ENCODE data around the gene THSD4.
"Not testable (repeated sequence)": the region's sequence is repeated elsewhere in the genome, so short reads cannot be mapped to it uniquely, and the experiment has no call there.

THSD4 gene

GRCh38 chr15:71425388-71425787 is 310.1 kb downstream of the THSD4 start:
- H3K4me1 ChIP-seq (ENCODE audit: control insufficient read depth in 1 of 2, insufficient read depth in 2 of 2, low read length in 2 of 2): no peaks in the 10 kb centered on the region
- H3K9me3 ChIP-seq (ENCODE audit: control insufficient read depth in 1 of 2, low read length in 2 of 2): no peaks in the 10 kb centered on the region
- H3K4me3 ChIP-seq (ENCODE audit: low read depth in 1 of 2, low read length in 2 of 2): no peak overlapping the region
- no peak overlapping the region for H3K27ac ChIP-seq (ENCODE audit: low read length)
- H3K27me3 ChIP-seq (ENCODE audit: low read depth, low read length): no peaks in the 10 kb centered on the region
- H3K36me3 ChIP-seq (ENCODE audit: control insufficient read depth in 1 of 2, insufficient read depth in 2 of 2, low read length in 2 of 2): no peaks in the 10 kb centered on the region

DNA sequence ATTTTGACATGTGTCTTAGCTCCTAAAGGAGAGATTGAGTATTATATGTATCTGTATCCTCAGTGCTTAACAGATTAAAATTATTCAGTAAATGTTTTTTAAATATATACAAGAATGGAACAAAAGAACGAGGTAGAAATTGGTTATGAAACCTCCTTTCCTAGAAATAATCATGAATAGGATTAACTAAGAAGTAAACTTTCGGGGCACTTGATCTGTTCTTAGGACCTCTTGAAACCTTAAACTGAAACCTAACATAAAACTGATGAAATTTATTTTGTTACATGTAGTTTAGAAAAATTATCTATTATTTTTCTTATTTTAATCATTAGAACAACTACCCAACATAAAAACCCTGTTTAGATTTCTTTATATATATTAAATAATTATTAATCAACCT is 311.5 kb downstream of the THSD4 start:
- Histone ChIP-seq H3K36me3 (ENCODE audit: control insufficient read depth in 1 of 2, insufficient read depth in 2 of 2, low read length in 2 of 2) (no peaks in the 10 kb centered on the region), H3K4me3 (ENCODE audit: low read depth in 1 of 2, low read length in 2 of 2) (no peak overlapping the region), H3K27me3 (ENCODE audit: low read depth, low read length) (no peaks in the 10 kb centered on the region), H3K4me1 (ENCODE audit: control insufficient read depth in 1 of 2, insufficient read depth in 2 of 2, low read length in 2 of 2) (no peaks in the 10 kb centered on the region), H3K9me3 (ENCODE audit: control insufficient read depth in 1 of 2, low read length in 2 of 2) (no peaks in the 10 kb centered on the region), H3K27ac (ENCODE audit: low read length) (no peak overlapping the region)

- no peaks in the 10 kb centered on the region for H3K9me3 ChIP-seq (ENCODE audit: control insufficient read depth in 1 of 2, low read length in 2 of 2)
- H3K27me3 ChIP-seq (ENCODE audit: low read depth, low read length): no peaks in the 10 kb centered on the region
- no peak overlapping the region for H3K4me3 ChIP-seq (ENCODE audit: low read depth in 1 of 2, low read length in 2 of 2)
- no peaks in the 10 kb centered on the region for H3K4me1 ChIP-seq (ENCODE audit: control insufficient read depth in 1 of 2, insufficient read depth in 2 of 2, low read length in 2 of 2)
- no peaks in the 10 kb centered on the region for H3K36me3 ChIP-seq (ENCODE audit: control insufficient read depth in 1 of 2, insufficient read depth in 2 of 2, low read length in 2 of 2)
- no peak overlapping the region for H3K27ac ChIP-seq (ENCODE audit: low read length)
Measured at GRCh38 chr15:71430782-71431181, 315.5 kb downstream of the THSD4 start.

DNA sequence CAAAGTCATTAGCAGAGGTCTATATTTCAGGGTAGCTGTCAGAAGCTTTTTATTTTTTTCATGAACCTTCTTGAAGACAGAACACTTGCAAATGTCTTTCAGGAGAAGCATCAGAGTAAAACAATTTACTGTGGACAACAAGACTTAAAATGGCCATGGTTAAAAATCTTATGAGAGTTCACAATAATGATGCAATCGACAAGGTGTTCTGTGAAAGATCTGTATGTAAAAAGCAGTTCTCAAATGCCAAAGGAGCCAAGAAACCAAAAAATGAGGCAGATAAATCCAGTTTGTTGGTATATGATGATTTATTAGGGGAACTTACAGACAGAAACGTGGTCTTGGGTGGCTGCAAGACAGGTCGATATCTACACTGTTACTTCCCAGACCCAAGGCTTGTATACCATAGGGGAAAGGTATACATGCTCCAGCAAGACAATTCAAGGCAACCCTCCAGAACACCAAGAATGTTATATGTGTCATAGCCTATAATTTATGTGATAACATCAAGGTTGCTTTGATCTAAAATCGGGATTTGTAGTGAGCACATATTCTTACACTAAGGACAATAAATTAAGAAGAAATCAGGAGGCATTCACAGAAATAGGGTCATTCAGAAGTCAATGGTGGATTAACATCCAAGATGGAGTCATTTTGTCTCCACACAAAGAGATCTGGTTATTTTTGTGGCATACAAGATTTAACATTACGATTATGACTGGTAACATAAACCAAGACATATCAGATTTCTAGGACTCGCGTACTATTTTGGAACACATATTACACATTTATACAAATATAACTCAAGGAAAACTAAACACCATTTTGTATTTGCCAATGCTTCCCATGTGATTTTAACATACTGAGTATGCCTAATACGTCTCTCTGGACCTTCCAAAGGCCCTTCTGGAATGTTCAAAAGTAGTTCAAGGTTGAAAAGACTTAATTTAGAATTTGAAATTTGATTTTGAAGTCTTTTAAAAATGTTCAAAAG is 316.4 kb downstream of the THSD4 start:
- H3K27ac ChIP-seq (ENCODE audit: low read length): no peak overlapping the region
- H3K36me3 ChIP-seq (ENCODE audit: control insufficient read depth in 1 of 2, insufficient read depth in 2 of 2, low read length in 2 of 2): no peaks in the 10 kb centered on the region
- H3K27me3 ChIP-seq (ENCODE audit: low read depth, low read length): no peaks in the 10 kb centered on the region
- H3K4me3 ChIP-seq (ENCODE audit: low read depth in 1 of 2, low read length in 2 of 2): no peak overlapping the region
- no peaks in the 10 kb centered on the region for H3K4me1 ChIP-seq (ENCODE audit: control insufficient read depth in 1 of 2, insufficient read depth in 2 of 2, low read length in 2 of 2)
- H3K9me3 ChIP-seq (ENCODE audit: control insufficient read depth in 1 of 2, low read length in 2 of 2): no peaks in the 10 kb centered on the region

DNA sequence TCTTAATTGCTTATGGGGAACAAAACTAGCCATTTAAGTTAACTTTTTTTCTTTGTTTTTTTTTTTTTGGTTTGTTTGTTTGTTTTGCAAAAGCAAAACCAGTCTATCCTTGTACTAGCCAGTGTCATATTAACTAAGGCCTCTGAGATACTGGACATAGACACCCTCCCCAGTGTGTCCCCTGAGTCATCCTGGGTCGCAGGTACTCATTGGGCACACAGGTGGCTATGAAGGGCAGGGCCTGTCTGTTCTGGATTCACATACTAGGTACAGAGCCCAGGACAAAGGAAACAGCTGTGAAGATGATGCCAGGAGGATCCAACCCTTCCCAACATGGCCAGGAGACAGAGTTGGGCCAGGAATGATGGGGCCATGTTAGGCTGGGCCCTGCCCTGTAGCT is 318.1 kb downstream of the THSD4 start:
- H3K4me3 ChIP-seq (ENCODE audit: low read depth in 1 of 2, low read length in 2 of 2): no peak overlapping the region
- no peaks in the 10 kb centered on the region for H3K36me3 ChIP-seq (ENCODE audit: control insufficient read depth in 1 of 2, insufficient read depth in 2 of 2, low read length in 2 of 2)
- H3K27ac ChIP-seq (ENCODE audit: low read length): no peak overlapping the region

DNA sequence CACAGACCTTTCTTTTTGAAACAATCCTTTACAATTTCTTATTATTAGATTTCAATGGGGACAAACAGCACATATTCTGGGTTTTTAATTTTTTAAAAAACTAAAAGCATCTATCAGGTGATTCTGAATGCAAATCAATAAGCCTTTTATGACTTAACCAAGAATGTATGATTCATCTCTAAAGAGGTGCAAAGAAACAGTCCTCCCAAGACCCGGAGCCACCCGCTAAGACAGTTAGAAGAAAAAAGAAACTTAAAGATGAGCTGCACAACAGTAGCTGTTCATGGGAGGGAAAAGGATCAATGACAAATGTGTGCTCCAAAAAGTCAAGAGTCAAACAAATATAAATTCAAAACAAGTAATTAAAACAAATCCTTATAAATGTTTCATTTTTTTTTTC is 319.5 kb downstream of the THSD4 start:
- H3K27ac ChIP-seq (ENCODE audit: low read length): no peak overlapping the region
- H3K27me3 ChIP-seq (ENCODE audit: low read depth, low read length): no peaks in the 10 kb centered on the region
- no peak overlapping the region for H3K4me3 ChIP-seq (ENCODE audit: low read depth in 1 of 2, low read length in 2 of 2)
- H3K9me3 ChIP-seq (ENCODE audit: control insufficient read depth in 1 of 2, low read length in 2 of 2): no peaks in the 10 kb centered on the region
- no peaks in the 10 kb centered on the region for H3K36me3 ChIP-seq (ENCODE audit: control insufficient read depth in 1 of 2, insufficient read depth in 2 of 2, low read length in 2 of 2)
- no peaks in the 10 kb centered on the region for H3K4me1 ChIP-seq (ENCODE audit: control insufficient read depth in 1 of 2, insufficient read depth in 2 of 2, low read length in 2 of 2)

More for the DNA sequence above, 318.1 kb downstream of the THSD4 start:
- Histone ChIP-seq H3K9me3 (ENCODE audit: control insufficient read depth in 1 of 2, low read length in 2 of 2) (no peaks in the 10 kb centered on the region), H3K4me1 (ENCODE audit: control insufficient read depth in 1 of 2, insufficient read depth in 2 of 2, low read length in 2 of 2) (no peaks in the 10 kb centered on the region), H3K27me3 (ENCODE audit: low read depth, low read length) (no peaks in the 10 kb centered on the region)

DNA sequence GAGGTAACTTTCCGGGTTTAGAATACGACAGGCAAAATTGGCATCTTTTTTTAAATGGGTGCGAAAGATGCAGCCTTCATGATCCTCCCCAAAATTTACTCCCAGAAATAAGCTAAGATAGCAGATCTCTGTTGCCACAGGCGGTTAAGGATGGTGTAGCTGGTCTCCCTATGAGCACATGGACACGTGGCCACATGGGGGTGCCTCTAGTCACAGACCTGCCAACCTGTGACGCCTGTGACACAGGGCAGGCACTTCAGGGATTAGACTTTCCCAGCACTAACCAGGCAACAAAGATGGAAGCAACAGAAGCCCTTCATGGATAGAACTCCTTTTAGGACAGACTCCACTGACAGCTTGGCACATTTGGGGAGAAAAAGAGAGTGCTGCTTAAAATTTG is 320.3 kb downstream of the THSD4 start:
- no peaks in the 10 kb centered on the region for H3K9me3 ChIP-seq (ENCODE audit: control insufficient read depth in 1 of 2, low read length in 2 of 2)
- no peaks in the 10 kb centered on the region for H3K36me3 ChIP-seq (ENCODE audit: control insufficient read depth in 1 of 2, insufficient read depth in 2 of 2, low read length in 2 of 2)
- no peaks in the 10 kb centered on the region for H3K27me3 ChIP-seq (ENCODE audit: low read depth, low read length)
- no peak overlapping the region for H3K4me3 ChIP-seq (ENCODE audit: low read depth in 1 of 2, low read length in 2 of 2)
- H3K4me1 ChIP-seq (ENCODE audit: control insufficient read depth in 1 of 2, insufficient read depth in 2 of 2, low read length in 2 of 2): no peaks in the 10 kb centered on the region
- H3K27ac ChIP-seq (ENCODE audit: low read length): no peak overlapping the region

DNA sequence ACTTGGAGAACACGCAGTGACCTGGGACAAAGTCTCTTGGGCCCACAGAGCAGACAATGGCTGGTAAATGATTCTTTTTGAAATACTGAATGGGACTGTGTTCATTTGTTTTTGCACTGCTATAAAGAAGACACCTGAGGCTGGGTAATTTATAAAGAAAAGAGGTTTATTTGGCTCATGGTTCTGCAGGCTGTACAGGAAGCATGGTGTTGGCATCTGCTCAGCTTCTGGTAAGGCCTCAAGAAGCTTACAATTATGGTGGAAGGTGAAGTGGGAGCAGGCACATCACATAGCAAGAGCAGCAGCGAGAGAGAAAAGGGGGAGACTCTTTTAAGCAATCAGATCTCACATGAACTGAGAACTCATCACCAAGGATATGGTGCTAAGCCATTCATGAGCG is 321.6 kb downstream of the THSD4 start:
- Histone ChIP-seq H3K36me3 (ENCODE audit: control insufficient read depth in 1 of 2, insufficient read depth in 2 of 2, low read length in 2 of 2) (no peaks in the 10 kb centered on the region), H3K27me3 (ENCODE audit: low read depth, low read length) (no peaks in the 10 kb centered on the region), H3K4me1 (ENCODE audit: control insufficient read depth in 1 of 2, insufficient read depth in 2 of 2, low read length in 2 of 2) (no peaks in the 10 kb centered on the region), H3K4me3 (ENCODE audit: low read depth in 1 of 2, low read length in 2 of 2) (no peak overlapping the region), H3K27ac (ENCODE audit: low read length) (no peak overlapping the region), H3K9me3 (ENCODE audit: control insufficient read depth in 1 of 2, low read length in 2 of 2) (no peaks in the 10 kb centered on the region)

DNA sequence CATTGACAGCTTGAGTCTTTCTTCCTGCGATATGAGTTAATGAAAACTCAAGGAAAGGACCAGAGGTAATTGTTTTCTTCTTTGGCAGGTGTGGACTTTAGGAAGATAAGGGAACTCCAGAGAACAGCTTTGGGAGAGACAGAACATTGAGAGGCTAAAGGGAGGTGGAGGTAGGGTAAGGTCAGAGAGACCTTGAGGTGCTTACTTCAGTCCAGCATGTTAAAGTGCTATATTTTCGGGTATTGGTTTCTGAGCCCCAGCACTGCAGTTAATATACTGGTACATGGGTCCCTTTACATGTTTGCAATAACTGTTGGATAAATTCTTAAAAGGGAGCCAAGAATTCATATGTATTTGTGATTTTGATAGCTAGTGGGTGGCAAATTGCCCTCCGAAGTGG is 322.1 kb downstream of the THSD4 start:
- H3K4me1 ChIP-seq (ENCODE audit: control insufficient read depth in 1 of 2, insufficient read depth in 2 of 2, low read length in 2 of 2): no peaks in the 10 kb centered on the region
- no peaks in the 10 kb centered on the region for H3K27me3 ChIP-seq (ENCODE audit: low read depth, low read length)
- H3K4me3 ChIP-seq (ENCODE audit: low read depth in 1 of 2, low read length in 2 of 2): no peak overlapping the region
- H3K36me3 ChIP-seq (ENCODE audit: control insufficient read depth in 1 of 2, insufficient read depth in 2 of 2, low read length in 2 of 2): no peaks in the 10 kb centered on the region
- H3K27ac ChIP-seq (ENCODE audit: low read length): no peak overlapping the region
- no peaks in the 10 kb centered on the region for H3K9me3 ChIP-seq (ENCODE audit: control insufficient read depth in 1 of 2, low read length in 2 of 2)

- Histone ChIP-seq H3K27ac (ENCODE audit: low read length) (no peak overlapping the region), H3K4me3 (ENCODE audit: low read depth in 1 of 2, low read length in 2 of 2) (no peak overlapping the region), H3K4me1 (ENCODE audit: control insufficient read depth in 1 of 2, insufficient read depth in 2 of 2, low read length in 2 of 2) (no peaks in the 10 kb centered on the region), H3K9me3 (ENCODE audit: control insufficient read depth in 1 of 2, low read length in 2 of 2) (no peaks in the 10 kb centered on the region), H3K36me3 (ENCODE audit: control insufficient read depth in 1 of 2, insufficient read depth in 2 of 2, low read length in 2 of 2) (no peaks in the 10 kb centered on the region), H3K27me3 (ENCODE audit: low read depth, low read length) (no peaks in the 10 kb centered on the region)
Measured at GRCh38 chr15:71437919-71438318, 322.6 kb downstream of the THSD4 start.

- not testable (repeated sequence) for H3K4me1 ChIP-seq (ENCODE audit: control insufficient read depth in 1 of 2, insufficient read depth in 2 of 2, low read length in 2 of 2); H3K27ac ChIP-seq (ENCODE audit: low read length); H3K4me3 ChIP-seq (ENCODE audit: low read depth in 1 of 2, low read length in 2 of 2); H3K9me3 ChIP-seq (ENCODE audit: control insufficient read depth in 1 of 2, low read length in 2 of 2); H3K27me3 ChIP-seq (ENCODE audit: low read depth, low read length); H3K36me3 ChIP-seq (ENCODE audit: control insufficient read depth in 1 of 2, insufficient read depth in 2 of 2, low read length in 2 of 2)
Measured at GRCh38 chr15:71439478-71439877, 324.2 kb downstream of the THSD4 start.
